Neural cell (in vitro differentiated cells): Measurements from ENCODE around the gene WIPF2. TPM values are rescaled to one million over a fixed set of nuclear protein-coding genes. Genes with fewer than 3 reads are reported as not detected.
A peak's percentile ranks its signal among the peaks of the same experiment; 100 is the strongest.

Experiments
- H2AFZ ChIP-seq: fragments of 200-600, 300-800 bp; sonication (generic), shearing (Covaris generic); 2 replicates; pipeline ENCODE4 v1.6.0; 2014; ENCODE audit warnings: low read depth, mild to moderate bottlenecking, antibody characterized with exemption, low read length, moderate library complexity
- H3F3A ChIP-seq: fragments of 200-600 bp; shearing (Covaris generic); 2 replicates; pipeline ENCODE4 v1.6.1; 2016; ENCODE audit warnings: mild to moderate bottlenecking, moderate library complexity, mixed read lengths, antibody characterized with exemption, low read length; ENCODE audit not compliant: insufficient read depth, poor library complexity, severe bottlenecking
- H3K27ac ChIP-seq: fragments of 200-600, 300-800 bp; sonication (generic), shearing (Covaris generic); 2 replicates; pipeline ENCODE4 v1.5.1; 2014; ENCODE audit warnings: mild to moderate bottlenecking, low read length, moderate library complexity
- H3K27me3 ChIP-seq: fragments of 300-800, 200-600 bp; sonication (generic), shearing (Covaris generic); 2 replicates; pipeline ENCODE4 v1.6.0; 2014; ENCODE audit warnings: mild to moderate bottlenecking, low read depth, low read length, moderate library complexity; ENCODE audit not compliant: insufficient read depth
- H3K36me3 ChIP-seq: fragments of 300-800, 200-600 bp; sonication (generic), shearing (Covaris generic); 2 replicates; pipeline ENCODE4 v1.5.1; 2014; ENCODE audit warnings: mild to moderate bottlenecking, antibody characterized with exemption, low read length, moderate library complexity; ENCODE audit not compliant: insufficient read depth
- H3K4me2 ChIP-seq: fragments of 300-800, 200-600 bp; sonication (generic), shearing (Covaris generic); 2 replicates; pipeline ENCODE4 v1.6.0; 2014; ENCODE audit warnings: mild to moderate bottlenecking, low read length
- H3K4me3 ChIP-seq: fragments of 300-800, 200-600 bp; sonication (generic), shearing (Covaris generic); 2 replicates; pipeline ENCODE4 v1.5.1; 2014; ENCODE audit warnings: mild to moderate bottlenecking, low read length, moderate library complexity
- H3K79me2 ChIP-seq: fragments of 200-600 bp; shearing (Covaris generic); replicated peaks from 2 replicates; pipeline ENCODE4 v1.6.0; 2014; ENCODE audit warnings: mild to moderate bottlenecking, low read length, moderate library complexity; ENCODE audit not compliant: insufficient read depth
- H3K9ac ChIP-seq: fragments of 300-800, 200-600 bp; sonication (generic), shearing (Covaris generic); 2 replicates; pipeline ENCODE4 v1.6.1; 2016; ENCODE audit warnings: mild to moderate bottlenecking, low read length, mixed read lengths
- H3K9me2 ChIP-seq: fragments of 200-600 bp; shearing (Covaris generic); 2 replicates; pipeline ENCODE4 v1.6.1; 2016; ENCODE audit warnings: mild to moderate bottlenecking, low read length, mixed read lengths; ENCODE audit not compliant: insufficient read depth
- H3K9me3 ChIP-seq: fragments of 200-600, 300-800 bp; sonication (generic), shearing (Covaris generic); 2 replicates; pipeline ENCODE4 v1.6.1; 2016; ENCODE audit warnings: mild to moderate bottlenecking, mixed run types, low read length, moderate library complexity, mixed read lengths
- H4K20me1 ChIP-seq: fragments of 200-600 bp; shearing (Covaris generic); 2 replicates; pipeline ENCODE4 v1.6.1; 2016; ENCODE audit warnings: mild to moderate bottlenecking, mixed run types; ENCODE audit not compliant: insufficient read depth
- EP300 ChIP-seq: fragments of 450-650 bp; conservative IDR thresholded peaks from 2 replicates; pipeline ENCODE4 v1.6.1; 2014; ENCODE audit warnings: antibody characterized with exemption, mild to moderate bottlenecking, moderate library complexity; ENCODE audit not compliant: poor library complexity, severe bottlenecking
- EZH2 ChIP-seq: fragments of 200-600, 300-800 bp; shearing (Covaris generic), sonication (generic); IDR thresholded peaks from 2 replicates; pipeline ENCODE4 v1.6.1; 2014; ENCODE audit warnings: antibody characterized with exemption, low read length, borderline replicate concordance, mild to moderate bottlenecking; ENCODE audit not compliant: insufficient read depth, poor library complexity, severe bottlenecking
- MXI1 ChIP-seq: fragments of 450-650 bp; conservative IDR thresholded peaks from 2 replicates; pipeline ENCODE4 v1.6.1; 2014; ENCODE audit warnings: antibody characterized with exemption, mild to moderate bottlenecking; ENCODE audit not compliant: poor library complexity, severe bottlenecking
- POLR2AphosphoS5 ChIP-seq: IDR thresholded peaks from 2 replicates; pipeline ENCODE4 v1.6.1; 2012
- RAD21 ChIP-seq: fragments of 450-650 bp; conservative IDR thresholded peaks from 2 replicates; pipeline ENCODE4 v1.6.1; 2014; ENCODE audit warnings: antibody characterized with exemption, mild to moderate bottlenecking, moderate library complexity
- REST ChIP-seq: IDR thresholded peaks from 2 replicates; pipeline ENCODE4 v1.6.1; 2012; ENCODE audit warnings: borderline replicate concordance
- SMC3 ChIP-seq: fragments of 450-650 bp; conservative IDR thresholded peaks from 2 replicates; pipeline ENCODE4 v1.6.1; 2014; ENCODE audit warnings: antibody characterized with exemption, mild to moderate bottlenecking, moderate library complexity; ENCODE audit not compliant: poor library complexity
- TAF1 ChIP-seq: IDR thresholded peaks from 2 replicates; pipeline ENCODE4 v1.6.1; 2012; ENCODE audit warnings: low read depth
- polyA plus RNA-seq: library from polyadenylated mRNA; depleted of rRNA; stranded (reverse); fragments of >200 nt; gene quantifications from 2 replicates; pipeline ENCODE4 v1.2.3, GENCODE V29; 2014
- TF ChIP-seq, protein P1 (sequence below): fragments of 450-650 bp; IDR thresholded peaks from 2 replicates; pipeline ENCODE4 v1.5.1; 2014; ENCODE audit warnings: antibody characterized with exemption, mild to moderate bottlenecking, moderate library complexity; ENCODE audit not compliant: poor library complexity, severe bottlenecking

The WIPF2 gene
- polyA plus RNA-seq, 1 donor from 2014 or later: 11.5 TPM

GRCh38 chr17:40218006-40218739 lies 931 bp upstream of the WIPF2 start:
- H3K4me3 ChIP-seq: peak overlapping the region; percentile 96
- no peaks in the 10 kb centered on the region for H3K9me2 ChIP-seq
- H3K79me2 ChIP-seq: peaks cover 15% of the 10 kb centered on the region
- peak overlapping the region; percentile 92 for H2AFZ ChIP-seq
- peak; percentile 84 for TF ChIP-seq POLR2AphosphoS5
- TF ChIP-seq EP300: no peak
- peak; percentile 80 for TF ChIP-seq REST
- TF ChIP-seq RAD21: no peak
- TF ChIP-seq, protein P1, sequence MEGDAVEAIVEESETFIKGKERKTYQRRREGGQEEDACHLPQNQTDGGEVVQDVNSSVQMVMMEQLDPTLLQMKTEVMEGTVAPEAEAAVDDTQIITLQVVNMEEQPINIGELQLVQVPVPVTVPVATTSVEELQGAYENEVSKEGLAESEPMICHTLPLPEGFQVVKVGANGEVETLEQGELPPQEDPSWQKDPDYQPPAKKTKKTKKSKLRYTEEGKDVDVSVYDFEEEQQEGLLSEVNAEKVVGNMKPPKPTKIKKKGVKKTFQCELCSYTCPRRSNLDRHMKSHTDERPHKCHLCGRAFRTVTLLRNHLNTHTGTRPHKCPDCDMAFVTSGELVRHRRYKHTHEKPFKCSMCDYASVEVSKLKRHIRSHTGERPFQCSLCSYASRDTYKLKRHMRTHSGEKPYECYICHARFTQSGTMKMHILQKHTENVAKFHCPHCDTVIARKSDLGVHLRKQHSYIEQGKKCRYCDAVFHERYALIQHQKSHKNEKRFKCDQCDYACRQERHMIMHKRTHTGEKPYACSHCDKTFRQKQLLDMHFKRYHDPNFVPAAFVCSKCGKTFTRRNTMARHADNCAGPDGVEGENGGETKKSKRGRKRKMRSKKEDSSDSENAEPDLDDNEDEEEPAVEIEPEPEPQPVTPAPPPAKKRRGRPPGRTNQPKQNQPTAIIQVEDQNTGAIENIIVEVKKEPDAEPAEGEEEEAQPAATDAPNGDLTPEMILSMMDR: no peak
- no peak for TF ChIP-seq EZH2
- TF ChIP-seq SMC3: no peak
- TF ChIP-seq TAF1: peak; percentile 23
- H3K4me2 ChIP-seq: peak overlapping the region; percentile 63
- peak overlapping the region; percentile 100 for H3K27ac ChIP-seq
- H3K36me3 ChIP-seq: no peaks in the 10 kb centered on the region
- no peaks in the 10 kb centered on the region for H3F3A ChIP-seq
- H4K20me1 ChIP-seq: no peaks in the 10 kb centered on the region
- no peaks in the 10 kb centered on the region for H3K27me3 ChIP-seq
- no peaks in the 10 kb centered on the region for H3K9me3 ChIP-seq
- H3K9ac ChIP-seq: peak overlapping the region; percentile 96

DNA sequence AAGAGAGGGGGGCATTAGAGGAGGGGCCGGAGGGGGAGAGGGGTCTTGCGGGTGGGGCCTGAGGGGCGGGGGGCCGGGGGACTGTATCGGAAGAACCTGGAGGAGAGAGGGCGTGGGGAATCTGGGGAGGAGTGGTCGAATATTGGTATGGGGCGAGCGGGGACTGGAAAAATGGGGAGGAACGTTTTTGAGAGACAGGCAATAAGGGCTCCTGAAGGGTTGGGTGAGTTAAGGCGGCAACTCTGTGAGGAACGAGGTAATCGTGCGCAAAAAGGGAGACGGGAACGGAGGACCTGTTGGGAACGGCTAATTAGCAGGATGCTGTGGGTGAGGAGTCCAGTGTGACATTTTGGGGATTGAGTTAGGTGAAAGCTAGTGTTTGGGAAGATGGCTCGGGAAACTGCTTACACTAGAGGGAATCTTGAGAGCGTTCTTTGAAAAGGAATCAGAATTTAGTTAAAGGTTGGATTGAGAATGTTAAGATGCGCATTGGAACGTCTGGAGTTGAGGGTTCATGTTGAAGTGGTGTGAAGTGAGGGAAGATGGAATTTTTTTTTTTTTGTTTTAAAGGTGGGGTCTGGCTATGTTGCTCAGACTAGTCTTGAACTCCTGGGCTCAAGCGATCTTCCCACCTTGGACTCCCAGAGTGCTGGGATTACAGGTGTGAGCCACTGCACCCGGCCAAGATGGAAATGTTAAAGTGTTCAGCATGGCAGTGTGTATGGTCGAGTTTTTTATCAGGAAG lies 662 bp downstream of the WIPF2 start:
- no peaks in the 10 kb centered on the region for H3K27me3 ChIP-seq
- peak overlapping the region; percentile 96 for H3K9ac ChIP-seq
- no peaks in the 10 kb centered on the region for H3K9me3 ChIP-seq
- H3K79me2 ChIP-seq: peaks cover 21% of the 10 kb centered on the region
- H3K4me3 ChIP-seq: peak overlapping the region; percentile 96
- H3K9me2 ChIP-seq: no peaks in the 10 kb centered on the region
- H3K36me3 ChIP-seq: no peaks in the 10 kb centered on the region
- H3K4me2 ChIP-seq: peak overlapping the region; percentile 89
- peak overlapping the region; percentile 100 for H3K27ac ChIP-seq
- no peaks in the 10 kb centered on the region for H4K20me1 ChIP-seq
- no peaks in the 10 kb centered on the region for H3F3A ChIP-seq
- TF ChIP-seq MXI1 (peak; percentile 9), TAF1 (no peak), EP300 (no peak), POLR2AphosphoS5 (no peak)
- TF ChIP-seq, protein P1: no peak
- peak overlapping the region; percentile 78 for H2AFZ ChIP-seq
